GM18951 (cell line): Measurements from ENCODE around the gene ARHGAP30.
A peak's percentile ranks its signal among the peaks of the same experiment; 100 is the strongest.

Experiments
- POLR2A ChIP-seq: IDR thresholded peaks from 4 replicates; pipeline ENCODE4 v1.6.1; 2011; ENCODE audit warnings: mild to moderate bottlenecking; ENCODE audit not compliant: insufficient read length, insufficient read depth; ENCODE audit errors: extremely low read depth
- in situ Hi-C: fragments of 300-500 bp; cut with MboI; formaldehyde crosslinking; loops from one replicate; pipeline ENCODE4 v1.12.0; 2022; ENCODE audit warnings: low sequenced_read_pairs, mixed read lengths, inconsistent platforms; ENCODE audit not compliant: unreplicated experiment

Gene ARHGAP30

DNA sequence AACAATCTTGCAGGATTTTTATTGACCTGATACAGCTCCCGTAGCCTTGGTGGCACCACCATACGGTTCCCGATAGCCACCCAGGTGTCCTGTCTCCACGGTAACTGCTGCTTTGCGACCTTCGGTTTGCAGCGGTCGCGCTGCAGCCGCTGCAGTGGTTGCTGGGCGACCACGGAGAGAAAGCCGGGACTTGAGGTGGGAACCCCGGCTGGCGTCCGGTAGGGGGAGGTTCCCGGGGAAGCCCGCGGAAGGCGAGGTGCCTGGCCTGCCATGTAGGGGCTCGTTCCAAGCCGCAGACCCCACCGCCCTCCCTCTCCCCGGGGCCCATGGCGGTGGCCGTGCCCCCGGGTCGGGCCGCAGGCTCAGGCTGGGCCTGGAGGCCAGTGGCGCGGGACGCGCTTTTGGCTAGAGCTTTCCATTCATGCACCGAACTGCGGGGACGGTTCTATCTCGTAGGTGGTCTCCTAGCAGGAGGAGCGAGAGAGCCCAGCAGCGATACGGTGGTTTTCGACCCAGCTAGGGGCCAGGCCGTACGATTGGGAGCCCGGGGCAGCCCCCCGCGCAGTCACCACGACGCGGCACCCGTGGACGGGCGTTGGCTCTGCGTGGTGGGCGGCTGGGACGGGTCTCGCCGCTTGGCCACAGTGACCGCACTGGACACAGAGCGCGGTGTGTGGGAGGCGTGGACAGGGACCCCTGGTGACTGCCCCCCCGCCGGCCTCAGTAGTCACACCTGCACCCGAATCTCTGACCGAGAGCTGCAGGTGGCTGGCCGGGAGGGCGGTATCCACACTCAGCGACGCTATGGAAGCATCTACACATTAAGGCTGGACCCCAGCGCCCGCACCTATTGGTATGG, 28.7 kb upstream of the ARHGAP30 start, which contains the start of gene KLHDC9:
KLHDC9 (plus strand) TSS at position 152 of the 859 bp plus-strand sequence; CDS start at position 327, 175 bp downstream.
- in situ Hi-C loops: no loop called here
- peak; percentile 47 for TF ChIP-seq POLR2A

DNA sequence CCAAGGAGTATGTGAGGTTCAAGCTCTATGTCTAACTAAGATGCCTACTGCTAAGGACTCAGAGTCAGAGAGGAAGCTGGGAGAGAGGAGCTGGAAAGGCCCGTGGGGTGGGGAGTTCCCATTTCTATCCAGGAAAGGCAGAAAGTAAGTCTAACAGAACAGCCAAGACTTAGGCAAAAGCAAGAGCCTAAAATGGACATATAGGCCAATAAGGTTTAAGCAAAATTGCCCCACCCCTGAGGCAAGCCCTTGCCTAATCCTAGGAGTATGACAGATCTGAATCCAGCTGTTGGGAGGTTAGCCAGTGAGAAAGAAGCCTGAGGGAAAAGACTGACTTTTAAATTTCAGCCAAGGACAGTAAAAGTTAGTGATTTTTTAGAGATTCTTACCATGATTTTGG, 26.8 kb upstream of the ARHGAP30 start:
- no peak for TF ChIP-seq POLR2A
- in situ Hi-C loops: no loop called here

DNA sequence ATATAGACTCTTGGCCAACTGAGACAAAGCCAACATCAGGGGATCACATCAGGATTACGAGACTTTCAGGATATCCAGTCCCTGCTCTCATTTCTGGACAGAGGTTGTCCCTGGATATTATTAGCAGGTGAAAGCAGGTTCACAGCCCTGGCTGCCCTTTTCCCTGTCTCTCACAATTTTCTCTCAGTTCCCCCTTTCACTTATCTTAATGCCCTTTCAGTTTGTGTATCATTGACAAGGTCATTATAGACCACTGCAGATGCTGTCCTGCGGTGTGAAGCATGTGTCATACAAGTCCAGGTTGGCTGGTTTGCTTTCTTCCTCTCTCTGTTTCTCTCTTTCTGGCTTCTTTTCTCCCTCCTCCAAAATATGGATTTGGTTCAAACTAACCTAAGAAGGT, 26.3 kb upstream of the ARHGAP30 start:
- no peak for TF ChIP-seq POLR2A
- in situ Hi-C loops: no loop called here

DNA sequence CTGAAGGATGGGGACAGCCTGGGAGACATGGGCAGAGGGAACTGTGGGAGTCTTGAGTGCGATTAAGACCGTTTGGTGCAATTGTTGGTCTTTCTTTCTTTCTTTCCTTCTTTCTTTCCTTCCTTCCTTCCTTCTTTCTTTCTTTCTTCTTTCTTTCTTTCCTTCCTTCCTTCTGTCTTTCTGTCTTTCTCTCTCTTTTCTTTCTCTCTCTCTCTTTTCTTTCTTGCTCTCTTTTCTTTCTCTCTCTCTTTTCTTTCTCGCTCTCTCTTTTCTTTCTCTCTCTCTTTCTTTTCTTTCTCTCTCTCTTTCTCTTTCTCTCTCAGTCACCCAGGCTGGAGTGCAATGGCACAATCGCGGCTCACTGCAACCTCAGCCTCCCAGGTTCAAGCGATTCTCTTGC, 25.5 kb upstream of the ARHGAP30 start:
- no peak for TF ChIP-seq POLR2A
- in situ Hi-C loops: no loop called here

DNA sequence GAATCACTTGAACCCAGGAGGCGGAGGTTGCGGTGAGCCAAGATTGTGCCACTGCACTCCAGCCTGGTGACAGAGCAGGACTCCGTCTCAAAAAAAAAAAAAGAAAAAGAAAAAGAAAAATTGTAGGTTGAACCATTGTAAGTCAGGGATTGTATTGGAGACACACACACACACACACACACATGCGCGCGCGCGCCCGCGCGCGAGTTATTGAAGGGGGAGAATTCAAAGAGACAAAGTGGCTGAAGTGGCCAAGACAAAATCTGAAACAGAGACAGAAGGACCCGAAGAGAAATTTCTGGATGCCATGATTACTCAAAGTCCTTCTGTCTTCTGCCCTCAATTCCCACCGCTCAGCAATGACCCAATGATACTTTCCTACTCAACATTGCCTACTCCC, 24.8 kb upstream of the ARHGAP30 start:
- in situ Hi-C loops: no loop called here
- TF ChIP-seq POLR2A: no peak

DNA sequence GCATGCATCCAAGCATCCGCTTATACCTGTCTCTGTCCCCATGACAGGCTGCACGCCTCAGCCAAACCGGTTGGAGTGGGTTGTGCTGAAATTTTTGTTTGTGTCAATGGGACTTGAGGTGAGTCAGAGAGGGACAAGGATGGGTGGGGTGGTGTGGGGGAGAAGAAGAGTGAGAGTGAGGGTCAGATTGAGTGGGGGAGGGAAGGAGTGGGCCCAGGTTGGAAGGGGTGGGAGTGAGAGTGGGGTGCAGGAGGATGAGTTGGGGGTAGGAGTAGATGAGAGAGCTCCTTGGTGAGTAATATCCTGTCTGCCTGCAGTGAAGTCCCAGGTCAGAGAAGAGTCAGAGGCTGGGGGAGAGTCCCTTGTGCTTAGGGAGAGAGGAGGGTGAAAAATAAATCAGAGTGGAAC, 22.9 kb upstream of the ARHGAP30 start:
- in situ Hi-C loops: no loop called here

DNA sequence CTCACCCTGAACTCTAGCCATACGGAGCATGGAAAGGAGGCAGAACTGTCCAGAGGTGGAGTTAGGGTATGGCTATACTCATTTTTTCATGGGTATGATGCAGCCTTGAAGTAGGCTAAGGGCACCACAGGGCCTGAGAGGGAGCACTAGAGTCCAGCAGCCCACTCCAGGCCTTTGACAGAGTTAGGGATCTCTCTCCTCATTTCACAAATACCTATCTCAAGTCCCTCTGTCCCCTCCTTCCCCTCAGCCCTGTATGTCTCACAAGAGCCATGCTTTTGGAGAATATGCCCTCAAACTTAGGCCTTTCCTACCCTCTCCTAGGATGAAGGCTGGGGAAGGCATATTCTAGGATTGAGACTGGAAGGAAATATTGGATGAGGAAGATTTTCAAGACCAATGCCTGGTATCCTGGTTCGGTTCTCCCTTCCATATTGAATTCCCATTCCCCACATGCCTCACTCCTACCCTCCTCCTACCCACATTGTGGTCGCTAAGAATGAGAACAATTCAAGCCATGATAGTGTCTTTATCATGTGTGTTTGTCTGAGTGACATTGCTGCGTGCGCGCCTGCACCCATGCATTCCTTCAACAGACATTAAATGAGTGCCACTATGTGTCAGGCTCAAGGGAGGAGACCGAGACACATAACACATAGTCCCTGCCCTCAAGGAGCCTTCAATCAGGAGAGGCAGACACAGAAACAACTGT, 22.3 kb upstream of the ARHGAP30 start:
- in situ Hi-C loops: no loop called here
- no peak for TF ChIP-seq POLR2A

More for the DNA sequence above, 22.9 kb upstream of the ARHGAP30 start:
- TF ChIP-seq POLR2A: no peak

DNA sequence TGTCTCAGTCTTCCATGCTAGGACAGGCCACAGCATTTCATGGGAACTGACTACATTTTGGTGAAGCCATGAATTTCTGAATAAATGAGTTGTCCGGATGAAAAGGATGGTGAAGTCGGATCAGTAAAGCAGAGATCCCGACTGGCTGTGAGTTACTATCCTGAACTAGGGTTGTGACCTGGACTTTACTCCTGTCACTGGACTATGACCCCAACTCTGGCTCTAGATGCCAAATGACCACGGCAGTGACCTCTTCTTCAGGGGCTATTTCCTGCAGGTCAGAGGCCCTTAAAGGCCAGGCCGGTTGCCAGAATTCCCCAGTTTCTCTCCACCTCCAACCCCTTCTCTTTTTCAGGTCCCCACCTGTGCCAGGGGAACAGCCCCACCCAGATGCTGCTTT, 21.4 kb upstream of the ARHGAP30 start:
- in situ Hi-C loops: no loop called here
- no peak for TF ChIP-seq POLR2A

DNA sequence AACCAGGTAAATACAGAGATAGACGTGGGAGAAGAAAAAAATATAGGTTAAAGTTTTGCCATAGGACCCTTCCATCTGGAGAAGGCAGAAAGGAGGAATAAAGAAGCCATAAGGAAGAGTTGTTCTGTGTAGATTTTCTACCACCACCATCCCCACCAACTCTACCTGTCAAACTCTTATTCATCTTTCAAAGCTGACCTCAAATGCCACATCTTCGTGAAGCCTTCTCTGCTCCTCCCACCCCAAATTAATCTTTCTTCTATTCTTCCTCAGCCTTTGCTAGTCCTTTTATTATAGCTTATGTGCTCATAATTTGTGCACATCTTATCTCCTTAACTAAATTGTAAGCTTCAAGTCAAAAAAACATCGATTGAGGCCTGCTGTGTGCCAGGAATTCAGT, 20.9 kb upstream of the ARHGAP30 start:
- in situ Hi-C loops: no loop called here
- TF ChIP-seq POLR2A: no peak

DNA sequence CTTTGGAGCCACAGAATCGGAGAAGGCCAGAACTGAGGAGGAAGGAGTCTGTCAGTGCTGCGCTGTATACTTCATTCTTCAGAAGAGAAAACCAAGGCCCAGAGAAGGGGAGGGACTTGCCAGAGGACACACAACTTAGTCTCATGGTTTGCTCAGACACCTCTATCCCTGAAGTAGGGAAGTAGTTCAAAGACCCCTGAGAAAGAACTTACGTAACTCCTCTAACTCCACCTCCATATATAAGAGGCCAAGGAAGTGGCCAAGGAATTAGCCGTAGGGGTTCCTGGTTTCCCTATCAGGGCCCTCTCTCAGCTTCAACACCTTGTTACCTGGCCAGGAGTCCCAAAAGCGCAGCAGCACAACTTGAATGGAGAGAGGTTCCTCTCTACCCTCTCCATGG, 20.2 kb upstream of the ARHGAP30 start:
- in situ Hi-C loops: no loop called here
- TF ChIP-seq POLR2A: no peak

DNA sequence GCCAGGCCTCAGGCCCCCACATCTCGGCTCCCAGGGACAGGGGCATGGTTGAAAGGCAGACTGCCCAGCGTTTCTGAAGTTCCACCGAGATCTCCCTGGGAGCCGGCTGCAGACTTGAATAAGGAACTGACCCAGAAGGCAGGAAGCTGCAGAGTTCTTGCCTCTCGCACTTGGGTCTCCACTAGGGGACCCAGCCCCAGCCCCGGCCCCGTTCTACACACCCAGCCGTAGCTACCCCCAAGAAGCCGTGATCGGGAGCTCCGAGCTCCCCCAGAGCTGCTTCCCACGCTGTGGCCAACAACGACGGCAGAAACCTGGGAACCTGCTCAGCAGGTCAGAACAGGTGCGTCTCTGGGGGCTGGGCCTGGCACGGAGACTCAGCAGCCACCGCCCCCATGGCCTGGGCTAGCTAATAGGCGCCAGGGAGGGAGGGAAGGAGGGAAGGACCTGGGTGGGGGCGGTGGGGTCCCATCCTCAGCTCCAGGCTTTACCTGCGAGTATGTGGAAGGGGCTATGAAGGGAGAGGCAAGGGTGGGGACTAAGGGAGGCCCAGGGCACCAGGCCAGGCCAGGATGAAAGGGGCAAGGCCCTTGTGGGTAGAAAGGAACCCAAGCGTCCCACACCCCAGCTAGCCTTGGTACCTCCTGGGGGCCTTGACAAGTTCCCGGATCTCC, 19.7 kb upstream of the ARHGAP30 start, which contains the start of gene NECTIN4:
NECTIN4 (minus strand) TSS at position 308 of the 674 bp plus-strand sequence; CDS start at position 46, 262 bp downstream.
- in situ Hi-C loops: no loop called here
- TF ChIP-seq POLR2A: no peak

DNA sequence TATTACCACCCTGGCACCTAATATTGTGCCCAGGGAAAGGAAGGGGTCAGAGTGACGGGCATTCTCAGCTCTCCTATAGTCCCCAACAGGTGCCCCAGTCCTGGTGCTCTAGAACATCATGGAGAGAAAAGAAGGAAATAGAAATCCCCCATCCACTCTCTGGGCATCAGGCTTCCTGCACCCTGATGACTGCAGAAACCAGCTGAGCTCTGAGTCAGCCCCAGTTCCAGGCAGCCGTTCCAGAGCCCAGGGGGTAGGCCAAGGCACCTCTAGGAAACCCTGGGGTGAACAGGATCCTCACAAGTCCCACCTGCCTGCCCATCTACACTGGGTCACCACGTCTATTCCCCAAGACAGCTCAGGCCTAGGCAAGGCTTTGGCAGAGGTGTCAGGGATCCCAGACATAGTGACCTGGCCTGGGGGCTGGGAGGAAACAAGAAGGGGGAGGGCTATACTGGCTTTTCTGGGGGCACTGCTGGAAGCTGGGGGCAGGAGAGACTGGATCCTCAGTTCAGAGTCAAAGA, 19.0 kb upstream of the ARHGAP30 start:
- TF ChIP-seq POLR2A: no peak
- in situ Hi-C loops: no loop called here

DNA sequence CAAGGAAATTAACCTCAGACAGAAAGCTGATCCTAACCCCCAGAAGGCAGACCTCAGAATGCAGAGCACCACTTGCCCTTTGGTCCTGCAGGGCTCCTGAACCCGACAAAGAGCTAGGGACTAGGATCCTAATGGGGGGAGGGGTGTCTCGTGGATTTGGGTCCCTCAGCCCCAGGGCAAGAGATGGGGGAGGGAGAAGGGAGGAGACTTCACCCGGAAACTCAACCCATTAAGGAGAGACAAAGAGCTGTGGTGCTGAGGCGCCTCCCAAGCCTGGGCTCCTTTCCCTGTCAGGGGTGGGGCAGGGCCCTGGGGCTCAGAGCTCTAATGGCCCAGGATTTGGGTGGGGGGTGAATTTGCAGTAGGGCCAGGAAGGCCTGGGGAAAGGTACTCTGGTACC, 16.8 kb upstream of the ARHGAP30 start:
- TF ChIP-seq POLR2A: no peak
- in situ Hi-C loops: no loop called here

DNA sequence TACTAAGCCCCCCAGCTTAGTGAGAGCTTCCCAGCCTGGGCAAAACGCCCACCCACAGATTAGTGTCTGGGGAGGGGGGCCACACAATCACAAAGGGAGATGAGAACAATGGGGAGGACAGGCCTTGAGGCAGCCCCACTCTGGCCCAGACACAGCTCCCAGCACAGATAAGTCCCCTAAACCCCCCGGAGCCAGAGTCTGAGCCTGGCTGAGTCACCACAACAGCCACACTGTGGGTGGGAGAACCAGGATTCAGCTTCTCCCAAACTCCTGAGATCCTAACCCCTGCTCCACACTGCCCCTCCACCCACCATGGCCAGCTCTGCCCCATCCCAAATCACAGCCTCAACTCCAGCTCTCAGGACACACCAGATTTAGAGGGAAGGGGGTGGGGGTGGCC, 15.5 kb upstream of the ARHGAP30 start:
- in situ Hi-C loops: no loop called here
- no peak for TF ChIP-seq POLR2A
